ENCODE measurements around the gene MEIS2.

MEIS2 gene

GRCh38 chr15:37100966-37101215 is 542 bp upstream of the MEIS2 start:
- H3K4me3 ChIP-seq (ENCODE audit: control insufficient read depth, low read depth, low read length) = peak overlapping the region; percentile 76
- no peak for TF ChIP-seq CTCF (conservative IDR thresholded peaks at IDR 0.05; ENCODE audit: control insufficient read depth, insufficient read depth, low read depth, low read length)
- no peak for DNase-seq (ENCODE audit: low read depth)

GRCh38 chr15:37099319-37100108 is 835 bp downstream of the MEIS2 start:
- peak overlapping the region; percentile 76 for H3K4me3 ChIP-seq (ENCODE audit: control insufficient read depth, low read depth, low read length)
- TF ChIP-seq CTCF (conservative IDR thresholded peaks at IDR 0.05; ENCODE audit: control insufficient read depth, insufficient read depth, low read depth, low read length) = no peak
- DNase-seq (ENCODE audit: low read depth) = peak; percentile 80

DNA sequence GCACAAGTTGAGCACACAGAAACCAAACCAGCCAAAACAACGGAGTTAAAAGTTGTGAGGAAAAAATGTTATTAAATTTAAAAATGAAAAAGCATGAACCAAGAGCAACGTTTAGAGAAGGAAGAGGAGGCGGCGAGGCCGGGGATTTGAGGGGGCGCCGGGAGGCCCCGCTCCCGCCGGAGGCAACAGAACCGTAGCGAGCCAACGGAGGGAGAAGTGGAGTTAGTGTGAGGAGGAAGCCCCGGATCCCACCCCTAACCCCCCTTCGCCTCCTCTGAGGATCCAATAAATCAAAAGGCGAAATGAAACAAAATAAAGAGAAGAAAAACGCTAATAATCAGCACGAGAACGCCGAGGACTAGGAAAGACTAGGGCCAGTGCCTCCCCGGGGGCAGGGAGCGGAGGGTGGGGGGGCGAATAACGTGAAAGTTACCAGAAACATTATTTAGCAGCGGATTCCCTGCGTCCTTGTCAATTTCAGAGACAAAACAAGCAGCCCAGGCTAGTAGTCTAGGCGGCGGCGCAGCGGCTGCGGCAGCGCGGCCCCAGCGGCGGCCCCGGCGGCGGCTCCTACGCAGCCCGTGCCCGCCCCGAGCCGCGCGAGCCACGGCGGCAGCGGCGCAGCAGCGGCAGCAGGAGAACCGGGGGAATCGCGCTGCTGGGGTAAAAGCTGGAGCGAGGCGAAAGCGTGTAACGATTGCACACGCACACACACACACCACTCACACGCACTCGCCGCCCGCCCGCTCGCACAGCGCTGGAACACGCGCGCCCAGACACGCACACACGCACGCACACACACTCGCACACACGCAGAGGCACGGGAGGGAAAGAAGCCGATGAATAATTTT is 1.7 kb downstream of the MEIS2 start:
- no peak for TF ChIP-seq CTCF (conservative IDR thresholded peaks at IDR 0.05; ENCODE audit: control insufficient read depth, insufficient read depth, low read depth, low read length)
- no peak for DNase-seq (ENCODE audit: low read depth)

GRCh38 chr15:37097144-37097919 is 3.0 kb downstream of the MEIS2 start:
- DNase-seq (ENCODE audit: low read depth) = no peak
- TF ChIP-seq CTCF (conservative IDR thresholded peaks at IDR 0.05; ENCODE audit: control insufficient read depth, insufficient read depth, low read depth, low read length) = no peak
- peak overlapping the region; percentile 76 for H3K4me3 ChIP-seq (ENCODE audit: control insufficient read depth, low read depth, low read length)

More for the DNA sequence above, 1.7 kb downstream of the MEIS2 start:
- peak overlapping the region; percentile 76 for H3K4me3 ChIP-seq (ENCODE audit: control insufficient read depth, low read depth, low read length)

DNA sequence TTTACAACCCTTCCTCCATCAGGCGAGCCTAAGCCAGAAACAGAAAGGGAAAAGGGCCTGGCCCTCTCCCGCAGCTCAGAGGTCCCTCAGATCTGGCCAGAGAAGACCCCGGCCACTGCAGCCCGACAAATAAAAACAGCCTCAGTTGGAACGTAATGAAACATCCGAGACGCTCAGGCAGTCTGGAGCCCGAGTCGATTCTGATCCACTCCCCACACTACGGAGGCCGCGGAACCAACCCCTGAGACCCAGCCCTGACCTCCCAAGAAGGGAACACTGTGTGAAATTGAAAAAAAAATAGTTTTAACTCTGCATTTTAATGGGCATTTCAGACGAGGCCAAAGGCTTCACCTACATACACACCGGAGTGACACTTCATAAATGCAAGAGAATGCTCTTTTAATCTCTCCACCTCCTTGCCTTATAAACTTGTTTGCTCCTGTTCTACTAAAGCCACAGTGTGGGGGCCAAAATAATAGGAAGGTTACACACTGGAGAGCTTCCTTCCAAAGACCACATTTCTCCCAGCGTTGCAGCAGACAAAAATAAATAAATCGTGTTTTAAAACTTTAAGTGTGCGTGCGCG is 3.7 kb downstream of the MEIS2 start:
- H3K4me3 ChIP-seq (ENCODE audit: control insufficient read depth, low read depth, low read length) = peak overlapping the region; percentile 76
- DNase-seq (ENCODE audit: low read depth) = no peak
- TF ChIP-seq CTCF (conservative IDR thresholded peaks at IDR 0.05; ENCODE audit: control insufficient read depth, insufficient read depth, low read depth, low read length) = no peak
